NCI-H526 (cell line): Measurements from ENCODE around the gene TSPAN15.

Experiments used
- DNase-seq, 2 experiments: peaks; one replicate each; lab custom pipeline; 2025; lab: John Stamatoyannopoulos, UW

TSPAN15 gene

GRCh38 chr10:69466158-69466490, 14.9 kb downstream of the TSPAN15 start:
- DNase-seq: no peak

DNA sequence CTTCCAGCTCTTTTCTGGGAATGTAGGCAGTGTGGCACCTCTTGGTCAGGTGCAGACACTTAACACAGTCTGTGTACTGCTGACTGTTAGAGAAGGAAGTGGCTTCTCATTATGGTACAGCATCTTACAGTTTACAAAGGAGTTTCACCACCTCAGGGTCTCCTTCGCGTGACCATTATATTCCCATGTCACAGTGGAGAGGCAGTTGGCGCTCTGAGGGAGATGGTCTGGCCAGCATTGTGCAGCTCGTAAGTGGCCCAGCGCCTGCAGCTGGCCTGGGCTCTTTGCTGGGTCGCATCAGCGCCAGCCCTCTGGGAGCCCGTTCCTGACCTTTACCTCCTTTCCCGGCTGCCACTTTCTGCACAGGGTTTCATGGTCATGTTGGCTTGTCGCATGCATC, 15.4 kb downstream of the TSPAN15 start:
- DNase-seq: no peak

DNA sequence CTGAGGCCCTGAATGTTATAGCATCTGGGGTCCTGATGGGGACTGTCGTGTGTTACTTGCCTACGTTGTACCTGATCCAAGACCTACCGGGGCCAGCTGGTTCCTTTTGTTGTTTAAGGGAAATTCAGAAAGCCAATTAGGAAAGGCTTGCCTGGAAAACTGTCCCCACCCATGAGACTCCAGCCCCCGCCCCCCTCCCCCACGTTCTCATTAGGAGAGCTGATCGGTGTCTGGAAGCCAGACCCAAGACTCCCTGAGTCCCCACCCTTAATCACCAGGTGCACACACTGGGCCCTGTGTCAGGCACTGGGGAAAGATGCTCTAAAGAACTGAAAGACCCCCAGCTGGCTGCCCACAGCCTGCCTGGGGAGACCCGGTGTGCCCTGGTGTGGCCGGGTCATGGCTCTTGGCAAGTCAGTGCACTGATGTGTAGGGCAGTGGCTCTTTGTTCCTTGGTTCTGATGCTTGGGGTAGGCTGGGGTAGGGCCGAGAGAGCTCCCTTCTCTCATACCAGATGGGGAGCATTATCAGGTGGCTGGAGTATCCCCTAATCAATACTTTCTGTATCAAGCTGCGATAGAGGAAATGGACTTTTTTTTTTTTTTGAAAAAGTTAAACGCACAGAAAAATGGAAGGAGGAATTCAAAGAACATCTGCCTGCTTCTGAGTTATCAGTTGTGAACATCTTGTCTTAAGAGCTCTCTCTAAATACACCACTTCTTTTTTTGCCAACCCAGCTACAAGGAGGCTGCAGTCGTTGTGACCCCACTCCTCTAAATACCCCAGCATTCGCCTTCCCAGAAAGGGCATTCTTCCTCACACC, 16.9 kb downstream of the TSPAN15 start:
- no peak for DNase-seq

GRCh38 chr10:69468751-69469089, 17.5 kb downstream of the TSPAN15 start:
- no peak for DNase-seq

DNA sequence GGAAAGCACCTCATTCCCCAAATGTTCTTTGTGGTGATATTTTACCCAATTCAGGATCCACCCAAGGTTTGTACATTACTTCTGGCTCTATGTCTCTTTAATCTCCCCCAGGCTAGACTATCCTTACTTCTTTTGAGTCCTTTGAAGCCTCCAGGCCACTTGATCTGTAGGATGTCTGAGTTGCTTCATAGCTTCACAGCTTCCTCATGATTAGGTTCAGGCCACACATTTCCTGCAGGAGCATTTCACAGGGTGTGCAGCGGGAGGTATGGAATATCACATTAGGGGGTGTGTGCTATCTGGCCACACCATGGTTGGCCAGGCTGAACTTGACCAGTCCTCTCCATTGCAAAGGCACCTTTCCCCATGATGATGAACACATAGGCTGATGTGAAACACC, 18.7 kb downstream of the TSPAN15 start:
- DNase-seq: no peak

DNA sequence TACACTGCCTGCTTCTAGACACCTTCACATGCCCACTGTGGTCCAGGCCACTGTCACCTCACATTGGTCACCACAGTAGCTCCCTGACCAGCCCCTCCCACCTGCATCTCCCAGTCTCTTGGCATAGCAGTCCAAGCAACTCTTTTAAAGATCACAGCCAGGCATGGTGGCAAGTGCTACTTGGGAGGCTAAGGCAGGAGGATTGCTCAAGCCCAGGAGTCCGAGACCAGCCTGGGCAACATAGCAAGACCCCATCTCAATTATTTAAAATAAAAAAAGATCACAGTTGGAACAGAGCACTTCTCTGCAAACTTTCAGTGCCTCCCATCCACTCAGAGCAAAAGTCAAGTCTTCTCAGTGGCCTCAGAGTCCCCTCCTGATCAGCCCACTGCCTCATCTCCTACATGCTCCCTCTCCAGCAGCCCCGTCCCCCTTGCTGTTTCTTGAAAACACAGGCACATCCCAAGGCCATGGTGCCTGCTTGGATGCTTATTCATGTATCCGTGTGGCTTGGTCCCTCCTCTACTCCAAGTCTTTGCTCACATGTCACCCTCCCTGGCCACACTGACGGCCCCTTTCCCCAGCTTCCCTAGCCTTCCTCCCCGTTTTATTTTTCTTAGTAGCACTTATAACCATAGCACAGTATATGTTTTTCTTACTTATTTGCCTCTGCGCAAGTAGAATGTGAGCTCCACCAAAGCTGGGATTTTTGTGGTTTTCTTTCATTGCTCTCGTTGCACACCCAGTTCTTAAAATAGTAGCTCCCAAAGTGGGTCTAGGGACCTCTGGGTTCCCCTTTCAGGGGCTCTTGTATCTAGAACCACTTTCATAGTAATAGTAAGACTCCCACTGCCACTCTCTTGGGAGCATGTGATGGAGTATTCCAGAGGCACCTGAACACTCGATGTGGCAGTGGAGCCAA, 19.5 kb downstream of the TSPAN15 start:
- DNase-seq: no peak

DNA sequence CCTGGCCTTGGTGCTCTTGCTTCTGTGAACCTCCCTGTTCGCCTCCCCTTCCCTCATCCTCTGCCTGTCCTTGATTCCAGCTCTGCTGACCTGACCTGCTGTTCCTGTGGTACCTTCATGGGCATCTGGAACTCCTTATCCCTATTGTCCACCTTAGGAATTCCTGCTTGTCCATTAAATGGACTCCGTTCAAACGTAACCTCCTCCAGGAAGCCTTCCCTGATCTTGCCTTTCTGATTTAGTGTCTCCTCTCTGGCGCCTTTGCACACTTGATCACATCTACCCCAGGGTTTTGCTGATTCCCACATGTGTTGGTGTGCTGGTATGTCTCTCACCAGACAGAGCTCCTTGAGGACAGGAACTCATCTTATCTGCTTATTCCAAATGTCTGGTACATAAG, 20.9 kb downstream of the TSPAN15 start:
- DNase-seq: no peak

GRCh38 chr10:69472544-69472943, 21.3 kb downstream of the TSPAN15 start:
- no peak for DNase-seq

- no peak for DNase-seq
Measured at GRCh38 chr10:69473304-69473990, 22.2 kb downstream of the TSPAN15 start.

- no peak for DNase-seq
Measured at GRCh38 chr10:69474742-69475432, 23.6 kb downstream of the TSPAN15 start.

DNA sequence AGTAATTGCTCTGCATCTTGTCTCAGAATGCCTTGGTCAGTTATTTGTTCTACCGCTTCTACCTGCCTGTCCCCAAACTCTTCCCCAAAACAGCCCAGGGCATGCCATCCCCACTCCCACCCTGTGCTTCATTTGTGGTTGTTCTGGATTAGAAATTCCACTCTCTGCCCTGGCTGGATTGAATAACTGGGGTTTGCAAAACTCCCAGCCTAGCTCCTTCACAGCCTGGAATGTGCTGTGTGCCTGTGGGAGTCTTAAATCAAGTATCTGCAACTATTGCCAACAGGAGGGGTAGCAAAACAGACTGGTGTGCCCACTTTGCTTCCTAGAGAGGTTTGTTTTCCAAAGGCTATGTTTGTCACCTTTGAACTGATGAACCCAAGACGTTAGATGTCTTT, 24.2 kb downstream of the TSPAN15 start:
- no peak for DNase-seq

DNA sequence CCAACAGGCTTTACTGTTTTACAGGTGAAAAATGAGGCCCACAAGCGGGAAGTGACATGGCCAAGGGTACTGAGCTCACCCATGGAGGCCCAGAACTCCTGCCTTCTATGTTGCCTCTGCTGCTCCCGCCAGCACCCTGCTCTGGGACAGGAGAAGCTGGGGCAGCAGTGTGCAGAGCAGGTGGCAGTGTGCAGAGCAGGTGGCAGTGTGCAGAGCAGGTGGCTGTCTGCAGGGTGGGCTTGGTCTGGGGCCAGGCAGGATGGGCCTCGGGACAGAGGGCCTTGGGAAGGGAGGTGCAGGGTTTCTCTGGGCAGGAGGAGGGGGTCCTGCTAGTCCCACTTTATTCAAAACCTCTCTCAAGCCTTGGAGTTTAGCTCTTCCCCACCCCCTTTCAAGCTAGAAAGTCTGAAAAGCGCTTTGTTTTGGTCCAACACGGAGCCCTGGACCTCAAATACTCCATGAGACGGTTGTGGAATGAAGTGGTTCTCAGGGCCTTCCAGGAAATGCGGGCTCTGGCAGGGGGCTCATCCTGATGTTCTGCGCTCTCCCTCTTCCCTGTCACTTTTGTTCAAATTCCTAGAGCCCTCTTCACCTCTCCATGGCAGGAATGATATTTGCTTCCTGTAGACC, 26.8 kb downstream of the TSPAN15 start:
- DNase-seq: no peak

DNA sequence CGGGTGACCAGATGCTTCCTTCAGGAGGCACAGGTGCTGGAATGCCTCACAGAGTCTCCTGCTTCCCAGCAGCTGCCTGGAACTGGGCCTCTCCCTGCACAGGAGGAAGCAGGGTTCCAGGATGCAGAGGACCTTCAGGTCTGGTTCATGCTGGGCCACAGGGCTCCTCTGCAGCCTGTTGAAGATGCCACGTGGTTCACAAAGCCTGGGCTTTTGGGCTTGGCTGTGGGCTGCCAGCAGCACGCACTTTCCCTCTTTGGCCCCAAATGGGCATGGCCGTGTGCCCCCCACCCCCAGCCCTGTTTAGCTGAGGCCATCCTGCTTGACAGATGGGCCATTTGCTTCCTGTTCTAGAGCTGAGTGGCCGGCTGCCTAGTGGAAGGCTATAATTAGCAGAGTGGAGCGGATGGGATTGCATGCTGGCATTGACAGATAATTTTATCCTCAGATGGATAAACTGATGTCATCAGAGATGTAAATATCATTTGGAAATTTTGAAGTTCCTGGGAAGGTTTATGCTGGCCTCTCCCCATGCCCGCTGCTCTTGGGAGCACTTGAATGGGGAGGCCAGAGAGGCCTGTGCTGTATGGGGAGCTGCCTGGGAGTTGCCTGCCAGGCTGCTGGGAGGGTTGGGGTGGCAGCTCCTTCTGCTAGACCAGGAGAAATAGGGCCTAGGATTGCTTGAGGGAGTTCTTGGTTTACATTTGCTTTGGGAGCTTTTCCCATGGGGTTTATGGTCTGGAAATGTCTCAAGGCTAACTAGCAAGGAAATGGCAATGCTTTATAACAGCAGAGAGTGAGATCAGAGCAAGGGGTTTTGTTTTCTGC, 28.2 kb downstream of the TSPAN15 start:
- no peak for DNase-seq

GRCh38 chr10:69480068-69480412, 28.8 kb downstream of the TSPAN15 start:
- no peak for DNase-seq

- no peak for DNase-seq
Measured at GRCh38 chr10:69481305-69481704, 30.0 kb downstream of the TSPAN15 start.

- no peak for DNase-seq
Measured at GRCh38 chr10:69481811-69482524, 30.7 kb downstream of the TSPAN15 start.

GRCh38 chr10:69483963-69484362, 32.7 kb downstream of the TSPAN15 start:
- DNase-seq: no peak

GRCh38 chr10:69484736-69485135, 33.5 kb downstream of the TSPAN15 start:
- DNase-seq: no peak

- no peak for DNase-seq
Measured at GRCh38 chr10:69486922-69487730, 35.9 kb downstream of the TSPAN15 start.
